Urothelium cell line (cell line): Measurements from ENCODE around the gene RAB8B.
"Not testable (repeated sequence)": the region's sequence is repeated elsewhere in the genome, so short reads cannot be mapped to it uniquely, and the experiment has no call there.

Experiments used
- DNase-seq: peaks from one replicate; pipeline ENCODE4 v3.0.0; 2011; ENCODE audit warnings: low spot score, mixed read lengths
- FAIRE-seq: peaks from 2 replicates; lab custom pipeline; 2011; peaks lifted over from hg19 to GRCh38; lab: Jason Lieb, UNC

The RAB8B gene

DNA sequence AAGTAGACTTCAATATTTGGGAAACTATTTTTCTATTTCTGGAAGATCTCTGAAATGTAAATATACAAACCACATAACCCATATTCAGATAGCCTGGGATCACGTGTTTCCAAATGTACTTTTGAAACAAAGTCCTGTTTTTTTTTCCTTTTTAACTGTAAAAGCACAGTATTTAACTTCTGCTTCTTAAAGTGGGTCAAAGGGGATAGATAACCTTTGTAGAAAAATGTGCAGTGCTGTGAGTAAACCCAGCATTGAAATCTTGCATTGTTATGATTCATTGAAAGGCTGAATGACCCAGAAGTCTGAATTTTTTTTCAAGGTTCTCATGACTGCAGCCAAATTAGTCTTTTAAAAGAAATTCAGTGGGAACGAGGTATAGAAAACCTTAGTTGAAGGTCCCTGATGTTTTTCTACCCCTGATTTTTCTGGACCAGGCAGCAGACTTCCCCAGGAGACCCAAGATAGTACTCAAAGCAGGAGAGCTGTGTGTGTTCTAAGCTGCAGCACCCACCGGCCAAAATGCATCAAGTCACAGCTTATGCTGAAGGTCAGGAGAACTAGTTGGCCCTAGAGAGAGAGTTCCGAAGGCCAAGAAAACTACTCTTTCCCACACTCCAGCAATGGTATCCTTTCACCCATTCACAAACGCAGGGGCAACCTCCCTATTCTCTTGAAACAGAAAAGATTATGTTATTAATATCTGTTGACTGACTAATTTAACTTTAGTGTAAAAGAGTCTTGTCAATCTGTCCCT is 44.4 kb downstream of the RAB8B start:
- no peak for DNase-seq
- no peak for FAIRE-seq

DNA sequence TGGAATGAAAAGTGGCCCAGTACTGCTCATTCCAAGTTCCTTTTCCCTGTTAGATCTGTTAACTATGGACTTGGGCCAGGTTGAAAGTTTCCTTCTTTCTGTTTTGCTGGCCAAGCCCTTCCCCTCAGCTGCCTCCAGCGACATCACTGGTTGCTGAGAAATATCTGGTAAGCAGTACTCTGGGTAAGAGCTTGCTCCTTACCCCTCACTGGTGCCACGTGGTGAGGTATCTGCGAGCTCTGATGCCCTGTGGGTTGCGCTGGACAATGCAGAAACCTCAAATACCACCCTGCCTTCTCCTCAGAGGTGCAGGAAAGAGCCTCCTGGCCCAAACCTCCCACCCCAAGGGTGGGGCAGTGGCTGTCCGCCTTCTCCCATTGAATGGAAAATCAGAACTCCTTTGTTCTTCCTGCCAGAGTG is 45.1 kb downstream of the RAB8B start:
- DNase-seq (no peak), FAIRE-seq (peak; percentile 27)

DNA sequence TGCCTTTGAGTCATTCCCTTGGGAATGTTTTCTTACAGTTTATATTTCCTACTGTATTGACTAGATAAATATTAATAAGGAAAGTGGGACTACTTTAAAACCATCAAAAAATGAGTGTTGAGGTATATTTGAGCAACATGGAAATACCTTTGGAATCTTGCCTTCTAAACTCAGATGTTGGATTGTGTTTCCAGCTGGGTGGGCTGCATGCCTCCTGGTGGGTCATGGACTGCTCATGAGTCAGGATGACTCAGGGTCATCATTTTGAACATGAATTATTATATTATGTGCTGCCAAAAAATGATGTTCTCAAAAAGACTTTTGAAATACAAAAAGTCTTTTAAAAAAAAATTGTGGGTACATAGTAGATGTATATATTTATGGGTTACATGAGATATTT is 46.9 kb downstream of the RAB8B start:
- DNase-seq (no peak), FAIRE-seq (peak; percentile 37)

DNA sequence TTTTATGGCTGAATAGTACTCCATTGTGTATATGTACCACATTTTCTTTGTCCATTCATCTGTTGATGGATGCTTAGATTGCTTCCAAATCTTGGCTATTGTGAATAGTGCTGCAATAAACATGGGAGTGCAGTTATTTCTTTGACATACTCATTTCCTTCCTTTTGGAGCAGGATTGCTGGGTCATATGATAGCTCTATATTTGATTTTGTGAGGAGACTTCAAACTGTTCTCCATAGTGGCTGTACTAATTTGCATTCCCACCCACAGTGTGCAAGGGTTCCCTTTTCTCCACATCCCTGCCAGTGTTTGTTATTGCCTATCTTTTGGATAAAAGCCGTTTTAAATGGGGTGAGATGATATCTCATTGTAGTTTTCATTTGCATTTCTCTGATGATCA is 47.7 kb downstream of the RAB8B start:
- FAIRE-seq = peak; percentile 35
- not testable (repeated sequence) for DNase-seq

DNA sequence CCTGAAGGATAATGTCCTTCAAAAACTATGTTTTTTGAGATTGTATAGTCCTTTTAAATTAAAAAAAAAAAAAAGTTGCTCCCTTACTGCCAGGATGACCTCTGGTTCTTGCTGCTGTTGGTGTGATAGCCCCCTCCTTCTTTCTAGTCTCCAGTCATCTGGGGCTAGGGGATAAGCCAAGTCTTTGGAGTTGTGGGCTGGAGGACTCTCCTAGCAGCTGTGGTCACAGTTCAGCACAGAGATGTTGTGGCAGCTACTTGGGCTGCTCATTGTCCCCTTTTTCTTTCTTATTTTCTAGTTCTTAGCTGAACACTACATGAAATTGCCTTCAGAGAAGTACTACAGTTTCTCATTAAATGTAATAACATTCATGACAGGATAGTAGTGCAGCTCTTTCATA is 48.8 kb downstream of the RAB8B start:
- FAIRE-seq = no peak

DNA sequence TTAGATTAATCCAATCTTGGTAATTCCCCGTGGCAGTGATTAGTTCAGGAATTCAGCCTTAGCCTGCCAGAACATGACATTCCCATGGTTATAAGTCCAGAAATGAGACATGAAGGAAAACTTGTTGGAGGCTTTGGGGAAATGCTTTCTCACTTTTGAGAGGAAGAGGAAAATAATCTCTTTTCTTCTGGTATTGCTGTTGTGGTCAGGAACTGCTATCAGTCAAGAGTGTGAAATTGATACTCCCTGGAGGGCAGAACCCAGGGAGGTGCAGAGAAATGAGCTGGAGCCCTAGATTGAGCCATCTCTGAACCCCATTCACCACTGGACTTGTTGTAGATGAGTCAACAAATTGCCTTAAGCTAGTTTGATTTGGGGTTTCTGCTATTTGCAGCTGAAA is 49.4 kb downstream of the RAB8B start:
- no peak for DNase-seq
- no peak for FAIRE-seq

More for the DNA sequence above, 48.8 kb downstream of the RAB8B start:
- no peak for DNase-seq

DNA sequence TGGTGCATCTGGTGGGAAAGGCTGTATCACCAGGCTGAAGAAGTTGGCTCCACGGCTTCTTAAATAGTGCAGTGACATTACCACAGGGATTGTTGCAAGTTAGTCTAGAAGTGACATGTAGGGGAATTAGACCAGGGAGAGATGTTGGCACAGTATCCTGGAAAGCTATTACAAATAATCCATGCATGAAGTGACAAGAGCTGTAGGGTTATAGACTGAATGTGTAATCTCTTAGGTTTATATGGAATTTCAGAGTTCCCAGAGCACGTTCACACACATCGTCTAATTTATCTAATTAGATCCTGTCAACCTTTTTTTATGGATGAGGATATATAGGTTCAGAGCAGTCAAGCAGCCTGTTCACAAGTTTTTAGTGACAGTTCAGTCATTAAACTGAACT is 50.7 kb downstream of the RAB8B start:
- no peak for FAIRE-seq
- DNase-seq = no peak

DNA sequence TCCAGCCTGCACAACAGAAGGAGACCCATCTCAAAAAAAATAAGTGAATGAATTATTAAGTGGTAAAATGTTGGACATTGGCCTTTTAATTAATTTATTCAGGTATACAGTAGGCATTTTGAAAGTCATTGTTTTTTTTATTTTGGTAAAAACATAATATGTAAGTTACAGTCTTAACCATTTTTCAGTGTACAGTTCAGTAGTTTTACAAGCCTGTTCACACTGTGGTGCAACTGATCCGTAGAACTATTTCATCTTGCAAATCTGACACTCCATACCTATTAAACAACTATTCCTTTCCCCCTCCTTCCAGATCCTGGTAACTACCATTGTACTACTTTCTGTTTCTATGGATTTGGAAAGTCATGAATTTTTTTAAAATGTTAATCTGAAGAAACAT is 51.9 kb downstream of the RAB8B start:
- DNase-seq (no peak), FAIRE-seq (no peak)

DNA sequence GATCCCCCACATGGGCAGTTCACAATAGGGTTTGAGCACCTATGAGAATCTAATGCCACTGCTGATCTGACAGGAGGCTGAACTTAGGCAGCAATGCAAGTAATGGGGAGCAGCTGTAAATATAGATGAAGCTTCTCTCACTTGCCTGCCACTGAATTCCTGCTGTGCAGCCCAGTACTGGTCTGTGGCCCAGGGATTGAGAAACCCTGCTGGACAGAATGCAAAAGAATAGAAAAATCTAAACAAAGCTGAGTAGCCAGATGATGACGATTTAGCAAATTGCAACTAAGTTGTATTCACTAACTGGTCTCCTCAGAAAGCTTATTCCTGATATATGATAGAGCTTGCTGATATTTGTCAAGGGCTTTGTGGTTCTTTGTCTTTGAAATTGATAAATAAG is 53.7 kb downstream of the RAB8B start:
- no peak for FAIRE-seq
- no peak for DNase-seq

DNA sequence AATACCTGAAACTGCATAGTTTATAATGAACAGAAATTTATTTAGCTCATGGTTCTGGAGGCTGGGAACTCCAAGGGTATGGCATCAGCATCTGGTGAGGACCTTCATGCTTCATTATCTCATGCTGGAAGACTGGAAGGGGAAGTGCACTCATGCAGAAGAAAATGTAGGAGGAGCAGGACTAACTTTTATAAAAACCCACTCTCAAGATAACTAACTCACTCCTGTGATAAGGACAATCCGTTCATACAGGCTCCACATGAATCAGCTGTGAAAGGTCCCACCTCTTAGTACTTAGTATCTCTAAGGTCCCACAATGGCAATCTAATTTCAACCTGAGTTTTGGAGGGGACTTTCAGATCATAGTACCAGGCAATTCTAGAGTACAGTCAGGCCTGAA is 54.4 kb downstream of the RAB8B start:
- no peak for FAIRE-seq
- no peak for DNase-seq

DNA sequence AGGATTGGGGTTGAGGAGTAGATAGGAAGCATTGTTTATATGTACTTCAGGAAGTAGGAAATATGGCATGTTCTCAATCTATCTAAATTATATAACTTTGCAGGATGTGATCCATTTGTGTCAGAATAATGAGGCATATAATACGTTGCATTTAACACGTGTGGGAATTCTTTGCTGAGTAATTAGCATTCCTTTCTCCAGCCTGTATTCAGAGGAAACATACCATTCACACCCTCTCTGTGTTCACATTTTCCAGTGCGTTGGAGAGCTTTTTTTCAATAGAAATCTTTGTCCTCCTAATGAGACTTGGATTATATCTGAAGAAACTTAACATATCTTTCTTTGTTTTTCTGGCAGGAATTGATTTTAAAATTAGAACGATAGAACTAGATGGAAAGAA is 55.0 kb downstream of the RAB8B start:
- DNase-seq (no peak), FAIRE-seq (peak; percentile 9)

DNA sequence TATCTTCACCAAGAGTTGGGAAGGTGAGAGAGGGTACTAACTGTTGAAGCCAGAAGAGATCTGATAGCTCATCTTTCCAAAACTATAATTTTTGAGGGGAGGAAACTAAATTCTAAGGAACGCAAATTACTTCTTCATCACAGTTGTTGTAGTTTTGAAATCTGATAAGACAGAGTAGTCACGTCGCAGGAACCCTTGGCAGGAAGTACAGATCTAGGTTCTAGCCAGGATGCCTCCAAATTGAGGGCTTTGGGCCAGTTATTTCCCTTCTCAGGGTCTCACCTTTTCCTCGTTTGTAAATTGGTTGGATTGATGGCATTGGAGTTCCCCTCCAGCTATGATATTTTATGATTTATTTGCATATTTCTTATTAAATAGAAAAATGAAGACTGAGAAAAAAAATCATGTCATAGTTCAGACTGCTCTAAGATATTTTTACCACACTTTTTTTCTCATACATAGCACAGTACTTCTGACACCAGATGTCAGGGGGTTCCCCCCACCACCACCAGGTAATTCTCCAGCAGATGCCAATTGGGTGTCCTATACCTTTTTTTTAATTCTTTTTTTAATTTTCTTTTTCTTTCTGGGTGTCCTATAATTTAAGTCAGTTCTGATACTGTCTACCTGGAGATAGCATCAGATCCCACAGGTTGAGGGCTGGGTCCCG is 55.7 kb downstream of the RAB8B start:
- DNase-seq (no peak), FAIRE-seq (no peak)

DNA sequence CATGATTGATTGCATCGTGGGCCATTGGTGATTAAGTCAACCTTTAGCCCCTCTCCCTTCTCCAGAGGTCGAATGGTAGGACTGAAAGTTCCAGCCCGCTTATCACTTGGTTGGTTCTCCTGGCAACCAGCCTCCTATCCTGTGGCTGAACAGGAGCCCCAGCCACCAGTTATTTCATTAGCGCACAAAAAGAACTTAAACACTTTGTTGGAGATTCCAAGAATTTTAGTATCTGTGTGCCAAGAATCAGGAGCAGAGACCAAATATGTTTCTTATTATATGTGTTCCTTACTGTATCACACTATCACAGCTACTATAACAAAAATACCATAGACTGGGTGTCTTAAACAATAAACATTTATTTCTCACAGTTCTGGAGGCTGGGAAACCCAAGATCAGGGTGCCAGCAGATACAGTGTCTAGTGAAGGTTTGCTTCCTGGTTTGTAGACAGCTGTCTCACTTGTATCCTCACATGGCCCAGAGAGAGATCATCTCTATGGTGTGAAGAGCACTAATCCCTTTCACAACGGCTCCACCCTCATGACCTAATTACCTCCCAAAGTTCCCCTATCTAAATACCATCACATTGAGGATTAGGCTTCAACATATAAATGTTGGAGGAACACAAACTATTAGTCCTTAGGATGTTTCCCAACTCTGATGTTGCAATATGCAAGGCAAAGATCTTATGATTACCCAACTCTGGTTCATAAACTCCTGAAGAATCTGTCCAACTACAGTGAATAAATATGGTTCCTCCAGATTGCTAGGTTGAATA is 57.5 kb downstream of the RAB8B start:
- DNase-seq (no peak), FAIRE-seq (no peak)

DNA sequence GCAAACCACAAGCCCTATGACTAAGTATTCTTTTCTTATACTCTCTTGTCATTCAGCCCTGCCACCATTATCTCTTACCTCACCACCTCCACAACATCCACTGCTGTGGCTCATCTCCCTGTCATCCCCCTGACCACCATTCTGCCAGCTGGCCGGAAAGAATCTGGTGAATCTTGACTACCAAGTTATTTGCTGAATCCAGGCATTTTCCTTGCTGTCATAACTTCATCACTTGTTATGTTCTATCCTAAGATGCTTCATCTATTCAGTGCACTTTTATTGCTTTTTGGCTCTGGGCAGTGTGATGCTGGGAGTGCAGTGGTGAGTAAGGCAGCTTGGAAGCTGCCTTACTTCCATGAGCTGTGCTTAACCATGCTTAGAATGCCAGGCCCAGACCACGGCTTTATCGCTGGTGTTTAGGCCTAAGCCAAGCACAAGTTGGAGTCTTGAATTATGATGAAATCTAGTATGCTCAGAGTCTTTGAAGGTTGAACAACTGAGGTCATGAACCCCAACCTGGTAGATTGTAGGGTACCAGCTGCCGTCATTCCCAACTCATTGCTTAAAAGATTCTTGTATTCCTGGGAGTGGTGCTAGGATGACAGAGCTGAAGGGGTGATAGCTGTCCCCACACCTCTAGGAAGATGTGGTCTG is 61.0 kb downstream of the RAB8B start:
- DNase-seq (peak; percentile 80), FAIRE-seq (peak; percentile 95)

DNA sequence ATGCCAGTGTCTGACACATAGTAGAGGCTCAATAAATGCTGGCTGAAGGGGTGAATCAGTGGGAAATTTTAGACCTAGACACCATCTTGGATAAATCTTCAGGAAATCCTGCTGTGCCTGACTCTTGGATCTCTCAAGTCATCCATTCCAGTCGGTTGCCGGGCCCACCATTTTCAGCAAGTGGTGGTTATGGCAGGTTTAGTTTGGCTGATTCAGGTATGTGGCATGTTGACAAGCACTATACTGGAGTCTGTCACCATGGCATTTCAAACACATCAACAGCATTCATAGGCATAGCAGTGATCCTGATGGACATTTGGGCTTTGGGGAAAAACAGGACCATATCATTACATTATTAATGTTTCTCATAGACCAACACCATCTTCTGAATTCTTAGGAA is 62.3 kb downstream of the RAB8B start:
- DNase-seq (no peak), FAIRE-seq (peak; percentile 37)

DNA sequence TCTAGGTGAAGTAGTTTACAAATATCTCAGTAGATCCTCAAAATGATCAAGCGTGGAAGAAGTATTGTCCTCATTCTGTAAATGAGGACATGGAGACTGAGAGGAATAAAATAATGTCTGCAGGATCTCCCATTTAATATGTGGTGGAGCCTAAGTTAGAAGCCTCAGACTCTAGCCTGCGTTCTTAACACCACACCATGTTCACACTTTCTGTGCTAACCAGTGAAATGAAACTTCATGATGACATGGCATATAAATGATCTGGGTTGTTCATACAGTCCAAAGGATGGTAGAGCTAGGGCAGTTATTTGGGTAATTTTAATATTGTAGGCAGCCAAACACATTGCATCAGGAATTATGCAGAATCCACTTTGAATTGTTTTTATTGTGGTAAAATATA is 62.9 kb downstream of the RAB8B start:
- FAIRE-seq (no peak), DNase-seq (no peak)

DNA sequence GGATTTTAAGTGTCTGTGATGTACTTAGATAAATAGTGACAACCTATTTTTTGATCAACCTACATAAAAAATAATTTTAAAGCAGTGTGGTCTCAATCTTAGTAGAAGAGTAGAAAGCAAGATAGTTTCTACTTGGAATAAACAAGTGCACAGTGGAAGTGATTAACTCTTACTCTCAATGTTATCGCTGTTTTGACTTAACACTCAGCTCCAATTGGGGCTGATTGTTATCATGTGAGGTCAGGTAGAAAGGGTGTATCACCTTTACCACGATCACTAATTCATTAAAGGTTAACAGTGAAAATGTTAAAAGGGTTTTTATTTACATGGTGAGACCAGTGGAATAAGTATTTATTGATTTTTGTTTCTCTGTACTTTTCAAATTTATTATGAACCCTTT is 65.6 kb downstream of the RAB8B start:
- FAIRE-seq = no peak
- no peak for DNase-seq

DNA sequence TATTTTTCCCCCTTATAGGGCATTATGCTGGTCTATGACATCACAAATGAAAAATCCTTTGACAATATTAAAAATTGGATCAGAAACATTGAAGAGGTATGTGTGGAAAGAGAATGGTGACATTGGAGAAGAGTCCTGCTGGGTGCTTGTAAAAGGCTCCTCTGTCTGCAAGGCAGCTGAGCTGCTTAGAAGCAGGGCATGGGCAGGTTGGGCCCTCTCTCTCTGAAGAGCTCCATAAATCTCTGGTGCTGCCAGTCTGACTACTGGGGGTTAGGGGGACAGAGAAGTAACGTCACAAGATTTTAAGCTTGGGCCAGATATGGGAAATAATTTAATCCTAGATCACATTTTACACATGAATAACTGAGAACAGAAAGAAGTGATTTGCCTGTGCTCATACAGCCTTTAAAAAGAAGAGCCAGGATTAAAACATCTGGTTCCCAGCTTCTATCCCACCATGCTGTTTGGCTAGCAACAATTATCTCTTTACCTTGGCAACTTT is 66.1 kb downstream of the RAB8B start:
- DNase-seq = no peak
- FAIRE-seq = no peak

DNA sequence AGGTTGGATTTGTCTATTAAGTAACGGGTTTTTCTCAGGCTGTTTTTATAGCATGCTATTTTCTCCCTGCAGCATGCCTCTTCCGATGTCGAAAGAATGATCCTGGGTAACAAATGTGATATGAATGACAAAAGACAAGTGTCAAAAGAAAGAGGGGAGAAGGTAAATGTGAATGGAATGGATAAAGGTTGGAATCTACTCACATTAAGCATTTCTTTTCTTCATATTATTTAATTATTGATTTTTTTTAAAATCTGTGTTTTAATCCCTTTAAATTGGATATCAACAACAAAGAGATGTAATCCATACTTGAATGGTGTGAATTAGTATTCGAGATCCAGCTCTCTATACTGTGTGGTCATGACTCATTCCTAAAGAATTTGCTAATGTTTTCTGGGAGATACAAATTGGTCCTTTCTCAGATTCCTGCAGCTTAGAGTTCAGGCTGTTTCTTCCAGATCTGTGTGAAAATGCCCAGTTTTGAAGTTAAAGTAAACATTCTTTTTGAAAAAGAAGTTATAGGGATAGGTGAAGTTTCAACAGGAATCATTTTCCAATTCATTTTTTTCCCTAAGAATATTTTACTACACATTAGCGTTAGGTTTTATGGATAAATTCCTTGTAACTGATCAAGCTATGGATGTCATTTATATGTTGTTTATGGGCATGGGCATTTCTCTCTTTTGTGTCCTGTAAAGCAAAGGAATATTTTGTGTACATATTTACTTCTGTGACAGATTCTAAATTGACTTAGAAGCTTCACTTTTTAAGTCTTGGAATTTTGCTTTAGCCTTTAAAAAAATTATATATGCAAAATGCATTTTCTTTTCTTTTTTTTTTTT is 67.2 kb downstream of the RAB8B start:
- FAIRE-seq (no peak), DNase-seq (peak; percentile 82)

DNA sequence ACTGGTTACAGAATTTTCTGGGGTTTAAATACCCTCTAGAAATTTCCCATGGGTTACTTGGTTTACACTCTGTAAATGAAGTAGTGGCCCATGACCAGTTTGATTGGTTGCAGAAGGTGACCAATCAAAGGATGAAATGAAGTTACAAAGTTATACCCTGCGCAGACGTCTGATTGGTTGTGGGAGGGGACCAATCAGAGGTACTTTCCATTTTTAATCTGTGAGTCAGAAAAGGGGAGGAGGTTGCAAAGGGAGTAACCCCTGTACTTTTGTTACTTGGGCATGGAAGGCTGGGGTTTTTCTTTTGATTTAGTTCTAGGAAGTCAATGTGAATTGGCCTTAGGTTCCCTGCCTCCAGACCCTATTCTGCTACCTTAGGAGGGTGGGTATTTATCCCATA is 69.3 kb downstream of the RAB8B start:
- FAIRE-seq (no peak), DNase-seq (no peak)
